Lower lobe of right lung (tissue), 2 donors: Measurements from ENCODE around the gene DPP10. TPM values are rescaled to one million over a fixed set of nuclear protein-coding genes. Genes with fewer than 3 reads are reported as not detected.

Experiments used
- ATAC-seq, 2 donors: fragments of 200-7000 bp; cut with Tn5 transposase; one replicate each; pipeline ENCODE4 v1.9.1; 2020 to 2022; ENCODE audit warnings: mild to moderate bottlenecking in 2 of 2, moderate library complexity in 2 of 2
- DNase-seq: peaks from one replicate; pipeline ENCODE4 v3.0.0-alpha.2; 2020
- H3K27ac ChIP-seq: fragments of 200-600 bp; one replicate; pipeline ENCODE4 v1.8.0; 2022
- H3K27me3 ChIP-seq: fragments of 200-600 bp; one replicate; pipeline ENCODE4 v1.8.0; 2022; ENCODE audit warnings: low read depth
- H3K36me3 ChIP-seq: fragments of 200-600 bp; one replicate; pipeline ENCODE4 v1.8.0; 2022; ENCODE audit warnings: mild to moderate bottlenecking
- H3K4me1 ChIP-seq: fragments of 200-600 bp; one replicate; pipeline ENCODE4 v1.8.0; 2022
- H3K4me3 ChIP-seq: fragments of 200-600 bp; one replicate; pipeline ENCODE4 v1.8.0; 2022; ENCODE audit warnings: mild to moderate bottlenecking
- H3K9me3 ChIP-seq: fragments of 200-600 bp; one replicate; pipeline ENCODE4 v1.8.0; 2022
- CTCF ChIP-seq: fragments of 200-600 bp; IDR thresholded peaks from one replicate; pipeline ENCODE4 v1.8.0; 2022; ENCODE audit warnings: antibody characterized with exemption, mild to moderate bottlenecking
- intact Hi-C: fragments of 100-400 bp; cut with DNase I; formaldehyde crosslinking; loops from one replicate; pipeline ENCODE4 v1.11.0; 2022
- total RNA-seq: library from RNA; stranded (reverse); fragmentation: NEBNext Ultra II Directional; extraction: Animal tissue kit (Norgen Biotek cat#: 25700); gene quantifications from one replicate; pipeline ENCODE4 v1.2.1, GENCODE V29; 2021
- donor health status: DM: no; HTN: yes; CAD: no; lungs with severe emphysema.

DPP10 gene
- total RNA-seq, 1 donor from 2014 or later, result 0.80 TPM

- H3K9me3 ChIP-seq, result no peaks in the 10 kb centered on the region
- DNase-seq (no peak), ATAC-seq (no peak)
- intact Hi-C loops, result no loop called here
- no peaks in the 10 kb centered on the region for H3K27me3 ChIP-seq
- H3K36me3 ChIP-seq, result no peaks in the 10 kb centered on the region
- H3K27ac ChIP-seq, result no peak overlapping the region
- no peaks in the 10 kb centered on the region for H3K4me1 ChIP-seq
- no peak overlapping the region for H3K4me3 ChIP-seq
- TF ChIP-seq CTCF, result no peak
Measured at GRCh38 chr2:115389898-115390565, 947.6 kb downstream of the DPP10 start.

- TF ChIP-seq CTCF, result no peak
- Histone ChIP-seq H3K9me3 (no peaks in the 10 kb centered on the region), H3K4me3 (no peak overlapping the region), H3K4me1 (no peaks in the 10 kb centered on the region), H3K27ac (no peak overlapping the region), H3K36me3 (no peaks in the 10 kb centered on the region), H3K27me3 (no peaks in the 10 kb centered on the region)
- DNase-seq (no peak), ATAC-seq (no peak)
- intact Hi-C loops, result no loop called here
Measured at GRCh38 chr2:115396579-115396978, 954.1 kb downstream of the DPP10 start.

GRCh38 chr2:115400940-115401339, 958.5 kb downstream of the DPP10 start:
- H3K9me3 ChIP-seq, result no peaks in the 10 kb centered on the region
- intact Hi-C loops, result no loop called here
- peak; percentile 52 to 73 for ATAC-seq
- no peaks in the 10 kb centered on the region for H3K4me1 ChIP-seq
- H3K4me3 ChIP-seq, result no peak overlapping the region
- no peak for DNase-seq
- H3K27me3 ChIP-seq, result no peaks in the 10 kb centered on the region
- no peaks in the 10 kb centered on the region for H3K36me3 ChIP-seq
- no peak overlapping the region for H3K27ac ChIP-seq
- TF ChIP-seq CTCF, result no peak

DNA sequence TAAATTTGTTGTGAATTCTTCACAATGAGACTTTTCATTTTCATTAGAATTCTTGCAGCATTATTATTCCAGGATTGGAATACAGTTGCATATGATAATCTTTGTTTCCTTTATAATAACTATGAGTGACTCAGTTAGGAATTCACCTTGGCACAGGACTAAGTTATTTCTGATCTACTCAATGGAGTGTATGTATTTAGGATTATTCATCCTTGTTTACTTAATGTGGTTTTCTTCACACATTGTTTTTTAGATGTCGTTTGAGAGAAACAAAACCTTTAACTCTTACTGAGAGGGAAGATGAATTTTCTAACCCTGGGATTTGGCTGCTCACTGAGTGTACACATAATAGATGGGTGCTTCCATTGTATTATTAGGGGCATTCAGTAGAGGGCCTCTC, 970.1 kb downstream of the DPP10 start:
- H3K27ac ChIP-seq, result no peak overlapping the region
- ATAC-seq, result no peak
- intact Hi-C loops, result no loop called here
- DNase-seq, result no peak
- no peaks in the 10 kb centered on the region for H3K4me1 ChIP-seq
- H3K36me3 ChIP-seq, result no peaks in the 10 kb centered on the region
- no peaks in the 10 kb centered on the region for H3K9me3 ChIP-seq
- no peak for TF ChIP-seq CTCF
- H3K27me3 ChIP-seq, result no peaks in the 10 kb centered on the region
- H3K4me3 ChIP-seq, result no peak overlapping the region

- no peak overlapping the region for H3K4me3 ChIP-seq
- H3K4me1 ChIP-seq, result no peaks in the 10 kb centered on the region
- DNase-seq (no peak), ATAC-seq (no peak)
- H3K27ac ChIP-seq, result no peak overlapping the region
- H3K36me3 ChIP-seq, result no peaks in the 10 kb centered on the region
- H3K9me3 ChIP-seq, result no peaks in the 10 kb centered on the region
- TF ChIP-seq CTCF, result no peak
- H3K27me3 ChIP-seq, result no peaks in the 10 kb centered on the region
- intact Hi-C loops, result no loop called here
Measured at GRCh38 chr2:115413791-115414190, 971.4 kb downstream of the DPP10 start.
